Anterior cingulate cortex (tissue), 58 donors: ENCODE data around the gene ADCY7.
"Not testable (repeated sequence)": the region's sequence is repeated elsewhere in the genome, so short reads cannot be mapped to it uniquely, and the experiment has no call there.

ENCODE experiments used
- DNase-seq, 58 donors: peaks; one replicate each; lab custom pipeline; 2025; lab: John Stamatoyannopoulos, UW

The ADCY7 gene

DNA sequence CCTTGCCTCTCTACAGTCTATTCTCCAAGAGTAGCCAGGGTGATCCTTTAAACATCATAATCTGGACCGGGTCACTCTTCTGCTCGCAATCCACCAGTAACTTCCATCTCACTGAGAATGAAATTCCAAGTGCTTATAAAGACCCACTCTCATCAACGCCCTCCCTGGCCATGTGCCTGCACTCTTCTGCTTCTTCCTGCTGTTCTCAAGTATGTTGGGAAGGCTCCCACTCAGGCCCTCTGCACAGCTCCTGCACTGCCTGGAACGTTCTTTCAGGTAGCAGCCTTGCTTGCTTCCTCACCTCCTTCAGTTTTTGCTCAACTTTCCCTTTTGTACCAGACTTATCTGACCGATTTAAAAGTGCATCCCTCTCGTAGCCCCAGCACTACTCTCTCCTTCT is 58.0 kb downstream of the ADCY7 start:
- no peak for DNase-seq

DNA sequence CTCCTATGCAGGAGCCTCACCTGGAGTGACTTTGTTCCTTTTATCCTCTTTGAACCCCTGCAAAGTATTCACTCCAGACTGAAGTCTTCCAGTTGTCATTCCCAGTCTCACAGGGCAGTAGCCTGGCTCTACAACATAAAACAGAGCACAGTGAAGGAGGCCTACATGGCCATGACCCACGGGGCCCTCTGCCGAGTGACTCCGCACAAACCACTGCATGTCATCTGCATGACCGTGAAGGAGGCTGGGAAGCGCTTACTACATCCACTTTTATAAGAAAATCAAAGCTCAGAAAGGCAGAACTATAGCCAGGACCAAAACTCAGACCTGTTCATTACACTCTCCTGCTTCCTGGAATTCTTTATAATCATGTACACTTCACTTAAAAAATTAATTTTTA is 59.9 kb downstream of the ADCY7 start:
- no peak for DNase-seq

DNA sequence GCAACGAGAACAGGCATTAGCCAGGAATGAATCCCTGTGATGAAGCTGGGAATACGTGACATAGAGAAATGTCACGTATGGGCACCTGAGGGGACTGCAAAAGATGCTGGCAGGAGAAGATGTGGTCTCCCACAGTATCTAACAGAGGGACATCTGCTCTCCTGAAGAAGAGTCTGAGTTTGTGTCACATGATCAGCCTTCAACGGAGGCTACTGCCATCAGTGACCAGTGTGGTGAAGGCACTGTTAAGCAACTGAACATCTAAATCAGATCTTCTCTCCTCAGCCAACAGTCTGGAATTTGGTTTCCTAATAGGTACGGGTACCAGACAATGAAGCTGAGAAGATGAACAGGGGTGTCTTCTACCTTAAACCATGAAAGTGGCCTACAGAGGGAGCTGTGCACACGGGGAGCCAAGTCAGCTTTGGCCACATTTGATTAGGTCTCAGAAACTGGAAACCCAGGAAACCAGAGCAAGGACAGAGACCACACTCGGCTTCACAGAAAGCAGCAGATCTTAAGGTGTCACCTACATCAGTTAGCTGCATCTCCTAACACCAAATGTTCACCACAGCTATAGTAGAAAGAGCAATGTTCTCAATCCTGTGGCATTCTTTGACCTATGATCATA is 60.6 kb downstream of the ADCY7 start:
- DNase-seq, result no peak

DNA sequence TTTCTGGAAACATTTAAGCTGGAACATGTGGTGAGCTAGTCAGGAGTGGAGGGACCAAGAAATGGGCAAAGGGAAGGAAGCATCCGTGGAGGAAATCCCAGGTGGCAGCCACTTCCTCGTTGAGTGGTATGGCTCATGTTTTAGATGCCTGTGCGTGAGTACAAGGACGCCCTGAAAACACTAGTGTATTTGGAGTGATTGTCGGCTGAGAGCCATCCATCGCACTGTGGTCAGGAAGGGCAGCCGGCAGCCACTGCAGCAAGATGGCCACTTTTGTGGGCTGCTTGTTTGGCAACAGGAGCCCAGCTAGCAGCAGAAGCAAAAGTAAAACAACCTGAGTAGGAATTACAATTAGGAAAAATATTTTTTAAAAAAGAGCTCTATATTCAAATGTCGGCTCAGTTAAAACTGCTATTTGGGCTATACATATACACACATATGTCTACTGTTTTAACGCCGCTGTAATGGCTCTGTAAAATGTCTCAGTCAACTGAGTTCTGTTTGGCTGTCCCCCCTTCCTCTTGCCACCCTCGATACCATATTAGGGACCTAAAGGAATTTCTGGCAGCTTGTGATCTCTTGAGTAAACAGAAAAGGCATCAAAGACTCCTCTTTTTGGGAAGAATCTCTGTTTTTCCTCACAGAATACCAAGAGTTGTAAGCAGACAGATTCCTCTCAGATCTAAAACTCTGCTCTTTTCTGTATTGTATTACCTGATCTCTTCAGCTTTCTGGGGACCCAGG is 63.3 kb downstream of the ADCY7 start:
- DNase-seq, result no peak

DNA sequence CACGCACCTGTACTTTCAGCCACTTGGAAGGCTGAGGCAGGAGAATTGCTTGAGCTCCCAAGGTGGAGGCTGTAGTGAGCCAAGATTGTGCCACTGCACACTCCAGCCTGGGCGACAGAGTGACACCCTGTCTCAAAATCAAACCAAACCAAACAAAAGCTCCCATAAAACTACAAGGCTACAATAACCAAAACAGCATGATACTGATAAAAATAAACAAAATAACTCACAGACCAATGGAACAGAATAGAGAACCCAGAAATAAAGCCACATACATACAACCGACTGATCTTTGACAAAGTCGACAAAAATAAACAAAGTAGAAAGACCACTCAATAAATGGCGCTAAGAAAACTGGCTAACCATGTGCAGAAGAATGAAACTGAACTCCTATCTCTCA is 65.2 kb downstream of the ADCY7 start:
- no peak for DNase-seq

DNA sequence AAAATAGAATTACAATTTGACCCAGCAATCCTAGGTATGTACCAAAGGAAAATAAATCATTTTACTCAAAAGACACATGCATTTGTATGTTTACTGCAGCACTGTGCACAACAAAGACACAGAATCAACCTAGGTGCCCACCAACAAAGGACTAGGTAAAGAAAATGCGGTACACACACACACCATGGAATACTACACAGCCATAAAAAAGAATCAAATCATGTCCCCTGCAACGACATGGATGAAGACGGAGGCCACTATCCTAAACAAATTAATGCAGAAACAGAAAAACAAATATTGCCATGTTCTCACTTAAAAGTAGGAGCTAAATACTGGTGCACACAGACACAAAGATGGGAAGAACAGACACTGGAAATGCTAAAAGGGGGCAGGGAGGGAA is 66.2 kb downstream of the ADCY7 start:
- DNase-seq, result no peak

DNA sequence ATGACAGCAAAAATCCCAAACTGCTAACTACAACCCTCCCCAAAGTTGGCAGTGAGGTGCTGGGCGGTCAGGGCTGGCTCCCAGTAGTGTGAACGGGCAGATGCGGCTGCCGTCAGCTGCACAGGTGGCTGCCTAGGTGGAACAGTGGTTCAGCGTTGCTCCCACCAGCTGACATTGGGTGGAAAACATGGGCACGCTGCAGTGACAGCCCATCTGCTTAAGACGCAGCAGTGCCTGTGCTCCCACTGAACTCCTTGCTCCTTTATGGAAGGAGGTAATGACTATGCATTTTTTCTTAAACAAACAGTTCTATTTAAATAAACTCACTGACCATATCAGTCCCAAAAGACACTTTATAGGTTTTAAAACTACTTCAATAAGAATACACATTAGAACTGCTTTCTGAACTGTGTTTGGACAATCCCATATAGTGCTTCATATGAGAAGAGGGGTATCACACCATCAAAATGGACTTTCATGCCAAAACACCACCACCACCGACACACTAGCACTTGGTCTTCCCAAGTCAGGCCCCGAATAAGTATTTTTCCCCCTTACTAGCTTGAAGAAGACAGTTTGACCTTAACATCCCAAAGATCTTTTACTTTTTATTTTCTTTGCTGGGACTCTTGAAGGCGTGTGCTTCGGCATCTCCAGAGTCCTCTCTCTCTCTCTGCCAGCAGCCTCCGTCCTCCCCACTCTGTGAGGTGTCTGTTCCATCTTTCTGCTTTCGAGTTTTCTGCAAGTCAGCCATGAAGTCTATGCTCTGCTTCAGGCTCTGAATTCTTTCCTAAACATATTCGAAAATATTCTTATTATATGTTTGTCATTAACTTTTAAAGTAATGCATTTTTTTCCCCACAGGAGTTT is 68.0 kb downstream of the ADCY7 start:
- DNase-seq, result no peak

DNA sequence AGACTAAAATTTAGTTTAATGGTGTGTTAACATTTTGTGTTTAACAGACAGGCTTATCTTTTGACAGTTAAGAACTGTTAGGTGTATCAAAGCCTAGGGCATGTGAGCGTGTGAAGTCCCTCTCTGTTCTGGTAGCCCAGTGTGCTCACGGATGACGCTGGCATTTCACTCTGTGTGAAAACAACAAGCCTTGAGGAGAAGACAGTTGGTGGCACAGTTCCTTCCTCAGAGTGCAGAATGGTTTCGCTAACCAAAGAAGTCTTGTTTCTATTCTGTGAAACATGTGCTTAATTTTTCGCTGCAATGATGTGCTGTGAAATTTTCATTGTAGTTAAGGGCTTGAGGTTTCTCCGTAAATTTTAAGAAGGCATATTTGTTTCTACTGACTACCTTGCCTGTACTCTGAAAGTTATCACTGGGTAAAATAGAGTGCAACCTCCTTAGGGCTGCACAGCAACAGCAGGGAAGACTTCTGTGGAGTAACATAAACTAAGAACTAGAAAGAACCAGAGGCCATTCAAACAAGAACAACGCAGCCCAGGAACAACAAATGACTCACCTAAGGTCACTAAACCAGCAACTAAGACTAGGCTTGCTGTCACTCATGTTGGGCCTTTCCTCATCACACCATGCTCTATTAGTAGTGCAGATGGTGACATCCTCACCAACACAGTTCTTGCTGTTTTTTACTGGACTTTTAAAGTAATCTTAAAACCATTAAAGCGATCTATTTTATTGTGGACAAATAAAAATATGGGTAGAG is 69.0 kb downstream of the ADCY7 start:
- no peak for DNase-seq

DNA sequence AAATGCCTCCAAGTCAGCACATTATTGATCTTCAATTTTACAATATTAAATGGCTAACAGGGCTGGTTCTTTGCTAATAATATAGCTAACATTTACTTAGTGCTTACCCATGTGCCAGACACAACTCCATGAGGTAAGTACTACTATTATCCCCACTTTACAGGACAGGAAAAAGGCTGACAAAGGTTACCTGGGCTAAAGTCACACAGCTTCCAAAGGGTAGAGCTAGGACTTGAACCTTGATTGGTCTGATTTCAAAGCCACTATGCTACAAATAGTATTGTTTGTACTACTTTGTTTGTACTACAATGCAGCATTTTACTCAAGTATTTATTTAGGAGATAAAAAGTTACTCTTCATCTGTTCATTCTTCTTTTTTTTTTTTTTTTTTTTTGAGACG is 70.5 kb downstream of the ADCY7 start:
- no peak for DNase-seq

DNA sequence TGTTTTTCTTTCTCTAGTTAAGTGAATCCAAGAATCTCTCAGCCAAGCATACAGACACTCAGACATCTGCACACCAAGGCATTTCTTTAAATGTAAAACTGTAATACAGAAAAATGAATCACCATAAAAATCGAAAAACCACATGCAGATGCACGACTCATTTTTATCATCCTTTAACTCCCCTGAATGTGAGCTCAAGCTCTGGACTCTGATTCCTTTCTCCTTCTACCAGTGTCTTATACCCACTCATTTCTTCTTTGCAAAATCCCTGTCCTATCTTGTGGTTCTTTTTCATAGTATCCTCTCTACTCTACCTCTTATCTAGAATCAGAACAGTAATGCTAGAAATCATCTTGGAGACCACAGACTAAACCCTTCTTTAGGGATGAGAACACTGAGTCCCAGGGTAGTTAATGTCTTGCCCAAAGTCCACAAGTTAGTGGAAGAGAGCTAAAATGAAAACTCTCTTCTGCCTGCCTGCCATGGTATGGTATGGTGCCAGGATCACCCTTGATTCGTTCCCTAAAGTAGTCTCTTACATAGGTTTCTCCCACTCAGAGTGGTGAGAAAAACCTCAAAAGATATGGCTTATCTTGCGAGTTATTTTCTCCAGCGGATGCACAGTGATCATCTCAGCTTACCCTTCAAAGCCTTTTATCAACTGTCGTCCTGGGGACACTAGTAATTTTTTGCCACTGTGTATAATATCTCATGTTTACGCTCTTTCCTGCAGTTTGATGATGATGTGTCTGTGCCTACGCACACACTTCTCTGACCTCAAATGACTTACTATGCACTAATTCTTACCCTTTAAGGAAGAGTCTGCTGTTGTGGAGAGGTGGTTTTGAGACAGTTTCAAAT is 72.2 kb downstream of the ADCY7 start:
- DNase-seq, result no peak

DNA sequence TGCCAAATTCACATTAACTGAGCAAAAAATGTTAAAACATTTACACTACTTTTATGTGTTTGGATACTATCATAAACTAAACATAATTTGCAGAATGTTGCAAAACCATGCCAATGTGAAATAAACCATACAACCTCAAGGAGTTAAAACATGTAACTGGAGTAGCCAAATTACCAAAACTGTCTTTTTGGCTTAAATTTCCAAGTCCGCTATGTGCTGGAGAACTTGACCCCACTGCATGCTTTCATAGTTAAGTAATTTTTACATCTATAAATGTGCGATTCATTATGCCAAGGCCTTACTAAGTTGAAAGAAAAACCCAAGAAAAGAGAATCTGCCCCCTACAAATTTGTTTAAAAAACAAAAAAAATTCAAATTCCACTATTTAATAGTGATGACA is 74.2 kb downstream of the ADCY7 start:
- no peak for DNase-seq

DNA sequence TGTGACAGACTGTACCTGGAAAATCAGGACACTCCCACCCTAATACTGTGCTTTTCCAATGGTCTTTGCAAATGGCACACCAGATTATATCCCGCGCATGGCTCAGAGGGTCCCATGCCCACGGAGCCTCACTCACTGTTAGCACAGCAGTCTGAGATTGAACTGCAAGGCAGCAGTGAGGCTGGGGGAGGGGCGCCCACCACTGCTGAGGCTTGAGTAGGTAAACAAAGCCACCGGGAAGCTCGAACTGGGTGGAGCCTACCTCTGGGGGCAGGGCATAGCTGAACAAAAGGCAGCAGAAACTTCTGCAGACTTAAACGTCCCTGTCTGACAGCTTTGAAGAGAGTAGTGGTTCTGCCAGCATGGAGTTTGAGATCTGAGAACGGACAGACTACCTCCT is 77.2 kb downstream of the ADCY7 start:
- not testable (repeated sequence) for DNase-seq

DNA sequence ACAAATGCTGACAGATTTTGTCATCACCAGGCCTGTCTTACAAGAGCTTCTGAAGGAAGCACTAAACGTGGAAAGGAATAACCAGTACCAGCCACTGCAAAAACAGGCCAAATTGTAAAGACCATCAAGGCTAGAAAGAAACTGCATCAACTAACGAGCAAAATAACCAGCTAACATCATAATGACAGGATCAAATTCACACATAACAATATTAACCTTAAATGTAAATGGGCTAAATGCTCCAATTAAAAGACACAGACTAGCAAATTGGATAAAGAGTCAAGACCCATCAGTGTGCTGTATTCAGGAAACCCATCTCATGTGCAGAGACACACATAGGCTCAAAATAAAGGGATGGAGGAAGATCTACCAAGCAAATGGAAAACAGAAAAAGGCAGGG is 78.9 kb downstream of the ADCY7 start:
- DNase-seq, result not testable (repeated sequence)

DNA sequence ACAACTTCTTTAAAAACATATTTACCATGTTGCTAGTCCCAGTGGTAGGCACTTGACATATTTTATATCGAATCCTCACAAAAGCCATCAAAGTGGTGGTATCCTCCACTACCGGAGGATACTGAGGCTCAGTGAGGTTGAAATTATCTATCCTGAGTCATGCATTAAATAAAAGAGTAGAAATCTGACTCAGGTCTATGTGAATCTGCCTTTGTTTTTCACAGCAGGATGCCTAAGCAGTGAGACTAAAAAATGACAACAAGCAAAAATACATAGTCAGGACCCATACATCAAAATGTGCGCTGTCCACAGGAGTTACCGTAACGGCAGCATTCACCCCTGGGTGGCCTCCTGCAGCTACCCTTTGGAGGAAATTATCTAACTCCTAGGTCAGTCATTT is 84.8 kb downstream of the ADCY7 start:
- no peak for DNase-seq

DNA sequence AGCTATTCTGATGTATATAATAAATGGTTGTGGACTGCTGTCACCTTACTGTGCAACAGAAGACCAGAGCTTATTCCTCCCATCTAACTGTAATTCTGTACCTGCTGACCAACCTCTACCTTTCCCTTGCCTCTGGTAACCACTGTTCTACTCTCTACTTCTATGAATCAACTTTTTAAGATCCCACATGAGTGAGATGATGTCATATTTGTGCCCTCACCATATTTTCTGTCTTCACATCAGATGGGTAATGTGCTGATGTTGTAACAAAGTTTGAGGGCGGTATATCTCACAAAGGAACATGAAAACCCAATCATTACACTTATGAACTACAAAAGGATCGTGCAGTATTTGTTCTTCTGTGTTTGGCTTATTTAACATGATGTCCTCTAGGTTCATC is 85.6 kb downstream of the ADCY7 start:
- DNase-seq, result no peak

DNA sequence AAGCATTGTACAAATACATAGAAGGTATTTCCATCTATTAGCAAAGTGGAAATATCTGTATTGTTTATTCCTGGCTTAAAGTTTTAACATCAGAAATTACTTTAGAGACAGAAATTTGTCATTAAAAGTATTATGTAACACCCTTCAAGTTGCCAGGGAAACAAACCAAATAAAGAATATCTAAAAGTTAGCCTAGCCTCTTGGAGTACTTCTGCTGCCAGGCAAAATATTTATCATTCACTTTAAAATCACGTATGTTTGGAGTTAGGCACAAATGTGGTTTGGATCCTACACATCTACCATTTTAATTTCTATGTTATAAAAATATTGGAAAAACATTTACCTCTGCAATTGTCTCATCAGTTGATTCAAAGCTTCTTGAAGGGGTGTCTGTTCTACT is 87.7 kb downstream of the ADCY7 start:
- no peak for DNase-seq

DNA sequence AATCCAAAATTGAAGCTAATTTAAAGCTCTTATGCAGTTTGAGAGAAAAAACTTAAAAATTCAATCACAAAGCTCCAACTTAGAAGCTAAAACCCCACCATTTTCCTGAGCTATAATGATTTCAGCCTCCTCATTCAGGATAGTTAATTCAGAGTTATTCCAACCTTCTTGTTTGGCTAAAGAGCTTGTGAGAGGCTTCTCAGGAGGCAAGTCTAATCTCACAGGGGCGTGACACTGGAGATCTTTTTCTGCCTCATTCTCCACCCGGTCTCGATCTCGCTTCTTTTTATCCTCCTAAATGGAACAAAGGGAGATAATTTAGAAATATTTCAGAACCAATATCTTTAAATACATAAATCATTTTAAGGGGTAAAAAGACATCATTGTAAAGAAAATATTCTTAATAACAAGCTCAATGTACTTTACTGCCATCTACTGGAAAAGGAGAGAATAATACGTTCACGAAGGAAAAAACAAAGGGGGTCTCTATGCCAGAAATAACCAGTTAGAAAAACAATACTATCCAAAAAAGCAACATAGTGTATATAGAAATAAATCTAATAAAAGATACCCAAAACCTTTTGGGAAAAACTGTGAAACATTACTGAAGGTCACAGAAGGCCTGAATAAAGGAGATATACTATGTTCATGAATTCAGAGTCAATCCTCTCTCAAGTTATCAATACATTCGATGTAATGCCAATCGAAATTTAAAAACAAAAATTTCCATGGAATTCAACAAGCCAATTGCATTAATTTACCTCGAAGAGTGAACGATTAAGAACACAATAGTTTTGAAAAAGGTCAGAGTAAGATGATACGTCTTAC is 88.5 kb downstream of the ADCY7 start:
- no peak for DNase-seq

DNA sequence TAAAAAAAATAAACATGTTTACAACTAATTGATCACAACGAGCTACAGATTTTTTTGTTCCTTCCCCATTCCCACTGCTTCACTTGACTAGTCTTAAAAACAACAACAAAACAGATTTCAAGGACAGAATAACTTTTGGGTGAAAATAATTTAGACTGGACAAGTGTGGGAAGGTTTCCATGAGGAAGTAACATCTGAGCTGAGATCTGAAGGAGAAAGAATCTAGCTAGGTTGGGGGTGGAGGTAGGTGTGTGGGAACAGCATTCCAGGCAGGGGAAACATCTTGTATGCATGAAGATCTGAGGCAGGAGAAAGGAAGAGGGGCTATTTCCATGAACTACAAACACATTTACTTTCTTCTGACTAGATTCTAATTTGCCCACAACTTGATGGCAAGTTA is 93.3 kb downstream of the ADCY7 start:
- no peak for DNase-seq
